ENCODE measurements around the gene CASS4.

DNA sequence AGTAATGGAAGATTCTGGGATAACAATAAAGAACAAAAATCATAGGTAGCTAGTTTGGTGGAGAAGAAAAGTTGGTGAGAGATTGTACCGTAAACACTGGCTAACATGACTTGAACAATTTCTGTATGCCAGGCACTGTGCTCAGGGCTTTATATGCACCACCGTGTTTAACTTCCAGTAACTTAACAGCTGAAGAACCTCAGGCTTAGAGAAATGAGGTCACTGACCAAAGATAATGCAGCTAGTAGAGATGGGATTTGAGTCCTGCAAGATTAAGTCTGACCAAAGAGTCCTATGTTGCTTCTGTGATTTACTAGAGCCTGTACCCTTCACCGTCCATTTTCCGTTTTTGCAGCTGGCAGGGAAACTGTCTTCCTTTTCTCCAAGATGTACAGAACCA lies 16.9 kb upstream of the CASS4 start:
- TF ChIP-seq, protein P1, sequence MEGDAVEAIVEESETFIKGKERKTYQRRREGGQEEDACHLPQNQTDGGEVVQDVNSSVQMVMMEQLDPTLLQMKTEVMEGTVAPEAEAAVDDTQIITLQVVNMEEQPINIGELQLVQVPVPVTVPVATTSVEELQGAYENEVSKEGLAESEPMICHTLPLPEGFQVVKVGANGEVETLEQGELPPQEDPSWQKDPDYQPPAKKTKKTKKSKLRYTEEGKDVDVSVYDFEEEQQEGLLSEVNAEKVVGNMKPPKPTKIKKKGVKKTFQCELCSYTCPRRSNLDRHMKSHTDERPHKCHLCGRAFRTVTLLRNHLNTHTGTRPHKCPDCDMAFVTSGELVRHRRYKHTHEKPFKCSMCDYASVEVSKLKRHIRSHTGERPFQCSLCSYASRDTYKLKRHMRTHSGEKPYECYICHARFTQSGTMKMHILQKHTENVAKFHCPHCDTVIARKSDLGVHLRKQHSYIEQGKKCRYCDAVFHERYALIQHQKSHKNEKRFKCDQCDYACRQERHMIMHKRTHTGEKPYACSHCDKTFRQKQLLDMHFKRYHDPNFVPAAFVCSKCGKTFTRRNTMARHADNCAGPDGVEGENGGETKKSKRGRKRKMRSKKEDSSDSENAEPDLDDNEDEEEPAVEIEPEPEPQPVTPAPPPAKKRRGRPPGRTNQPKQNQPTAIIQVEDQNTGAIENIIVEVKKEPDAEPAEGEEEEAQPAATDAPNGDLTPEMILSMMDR (optimal IDR thresholded peaks at IDR 0.05 in 1 of 3, IDR thresholded peaks at IDR 0.05 in 1 of 3, conservative IDR thresholded peaks at IDR 0.05 in 1 of 3; ENCODE audit: extremely low read depth in 1 of 3, insufficient read depth in 2 of 3, low read length in 3 of 3): no peak
- no peak for TF ChIP-seq EZH2 (IDR thresholded peaks at IDR 0.05; ENCODE audit: low read length)

Data from keratinocyte (primary cell).